PC-9 (cell line): ENCODE data around the gene POLR2J2.
"Not testable (repeated sequence)": the region's sequence is repeated elsewhere in the genome, so short reads cannot be mapped to it uniquely, and the experiment has no call there.

Experiments used
- EZH2 ChIP-seq: fragments of 200-600 bp; sonication (generic); IDR thresholded peaks from 2 replicates; pipeline ENCODE4 v1.8.0; 2017; ENCODE audit warnings: antibody characterized with exemption, low read depth
- TF ChIP-seq, protein P1 (sequence below): fragments of 200-600 bp; sonication (generic); conservative IDR thresholded peaks from 2 replicates; pipeline ENCODE4 v1.6.1; 2017; ENCODE audit warnings: mixed run types, antibody characterized with exemption, mild to moderate bottlenecking, moderate library complexity

DNA sequence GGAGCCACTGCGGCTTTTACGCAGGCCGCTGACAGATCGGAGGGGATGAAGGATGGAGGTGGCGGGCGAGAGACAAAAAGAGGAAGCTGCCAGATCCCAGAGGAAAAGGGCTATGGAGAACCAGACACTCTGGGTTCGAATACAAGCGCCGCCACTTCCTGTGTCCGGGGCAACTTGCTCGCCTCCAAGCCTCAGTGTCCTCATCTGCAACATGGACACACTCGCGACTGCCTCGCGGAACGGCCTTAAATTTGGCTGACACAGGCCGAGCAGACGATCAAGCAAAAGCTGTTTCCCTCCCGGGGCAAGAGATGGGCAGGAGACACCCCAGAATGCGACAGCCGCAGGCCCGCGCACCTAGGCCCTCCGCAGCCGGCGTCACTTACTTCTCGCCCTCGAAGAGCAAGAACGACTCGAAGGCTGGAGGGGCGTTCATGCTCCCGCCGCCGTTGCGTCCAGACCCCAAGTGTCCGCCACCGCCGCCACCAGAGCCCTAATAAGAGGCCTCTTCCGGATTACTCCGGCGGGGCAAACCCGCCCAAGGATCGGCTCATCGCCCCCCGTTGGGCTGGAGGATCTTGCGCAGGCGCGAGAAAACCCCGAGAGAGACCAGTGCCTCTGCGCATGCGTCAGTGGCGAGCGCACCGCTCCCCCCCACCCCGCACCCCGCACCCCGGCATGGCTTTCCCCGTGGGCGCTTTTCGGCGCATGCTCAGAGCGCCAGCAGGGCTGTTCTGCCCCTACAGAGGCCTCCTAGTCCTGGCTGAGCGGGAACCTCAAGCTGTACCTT, at the start of gene POLR2J2:
- TF ChIP-seq, protein P1, sequence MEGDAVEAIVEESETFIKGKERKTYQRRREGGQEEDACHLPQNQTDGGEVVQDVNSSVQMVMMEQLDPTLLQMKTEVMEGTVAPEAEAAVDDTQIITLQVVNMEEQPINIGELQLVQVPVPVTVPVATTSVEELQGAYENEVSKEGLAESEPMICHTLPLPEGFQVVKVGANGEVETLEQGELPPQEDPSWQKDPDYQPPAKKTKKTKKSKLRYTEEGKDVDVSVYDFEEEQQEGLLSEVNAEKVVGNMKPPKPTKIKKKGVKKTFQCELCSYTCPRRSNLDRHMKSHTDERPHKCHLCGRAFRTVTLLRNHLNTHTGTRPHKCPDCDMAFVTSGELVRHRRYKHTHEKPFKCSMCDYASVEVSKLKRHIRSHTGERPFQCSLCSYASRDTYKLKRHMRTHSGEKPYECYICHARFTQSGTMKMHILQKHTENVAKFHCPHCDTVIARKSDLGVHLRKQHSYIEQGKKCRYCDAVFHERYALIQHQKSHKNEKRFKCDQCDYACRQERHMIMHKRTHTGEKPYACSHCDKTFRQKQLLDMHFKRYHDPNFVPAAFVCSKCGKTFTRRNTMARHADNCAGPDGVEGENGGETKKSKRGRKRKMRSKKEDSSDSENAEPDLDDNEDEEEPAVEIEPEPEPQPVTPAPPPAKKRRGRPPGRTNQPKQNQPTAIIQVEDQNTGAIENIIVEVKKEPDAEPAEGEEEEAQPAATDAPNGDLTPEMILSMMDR: not testable (repeated sequence)
- TF ChIP-seq EZH2: not testable (repeated sequence)
